HL-60/S4 (cell line): Measurements from ENCODE around the gene GOLGA7B.

ENCODE experiments used
- in situ Hi-C: fragments of 300-500 bp; cut with MboI; formaldehyde crosslinking; loops from 2 replicates; pipeline ENCODE4 v1.14.3; 2022; ENCODE audit warnings: low sequenced_read_pairs

GOLGA7B gene

DNA sequence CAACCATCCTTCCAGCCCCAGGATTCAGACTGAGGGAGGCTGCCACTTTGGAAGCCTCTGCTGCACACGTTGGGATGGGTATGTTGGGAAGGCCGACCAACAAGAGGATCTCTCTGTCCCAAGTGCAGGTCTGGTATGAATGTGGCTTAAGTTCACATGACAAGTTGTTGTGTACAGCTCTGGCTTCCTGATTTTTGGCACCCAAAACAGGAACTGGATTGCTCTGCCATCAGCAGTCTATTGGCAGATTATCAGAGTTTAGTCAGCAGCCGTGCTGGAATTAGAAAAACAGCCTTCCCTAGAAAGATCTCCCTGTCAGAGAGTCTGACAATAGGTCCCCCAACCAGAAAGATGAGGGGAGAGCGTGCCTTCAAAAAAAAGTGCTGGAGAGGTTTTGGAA, 66.9 kb downstream of the GOLGA7B start:
- in situ Hi-C loops, result no loop called here

DNA sequence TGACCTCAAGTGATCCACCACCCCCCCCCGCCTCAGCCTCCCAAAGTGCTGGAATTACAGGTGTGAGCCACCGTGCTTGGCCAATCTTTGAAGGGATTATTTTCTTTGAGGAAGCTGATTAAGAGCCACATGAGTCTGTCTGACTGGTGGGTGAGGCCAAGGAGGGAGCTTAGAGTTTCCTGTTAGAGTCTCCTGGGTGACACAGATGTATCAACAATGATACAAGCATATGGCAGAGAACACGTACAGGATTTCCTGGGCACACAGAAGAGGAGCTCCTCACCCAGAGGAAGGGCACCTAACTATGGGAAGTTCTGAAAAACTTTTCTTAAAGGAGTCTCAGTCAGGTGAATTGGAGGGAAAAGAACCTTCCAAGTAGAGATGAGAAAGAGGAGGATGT, 69.4 kb downstream of the GOLGA7B start:
- in situ Hi-C loops, result no loop called here

DNA sequence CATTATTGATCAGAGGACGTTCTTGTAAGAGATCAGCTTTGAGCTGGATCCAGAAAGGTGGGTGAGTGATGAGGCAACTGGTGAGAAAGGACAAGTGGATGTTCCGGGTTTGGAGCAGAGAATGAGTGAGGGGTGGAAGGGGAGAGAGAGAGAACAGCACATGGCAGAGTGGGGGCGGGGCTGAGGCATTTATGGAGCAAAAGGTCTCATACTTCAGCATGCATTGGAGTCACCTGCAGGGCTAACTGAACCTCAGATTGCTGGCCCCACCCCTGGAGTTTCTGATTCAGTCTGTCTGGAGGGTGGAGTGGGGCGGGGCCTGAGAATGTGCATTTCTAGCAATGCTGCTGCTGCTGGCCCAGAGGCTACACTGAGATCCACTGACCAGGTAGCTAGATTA, 71.2 kb downstream of the GOLGA7B start:
- in situ Hi-C loops, result no loop called here
